Measurements from ENCODE around the gene DPF1.
A peak's percentile ranks its signal among the peaks of the same experiment; 100 is the strongest.

The DPF1 gene

GRCh38 chr19:38221421-38221820 lies 2.6 kb downstream of the DPF1 start:
- no peak for DNase-seq (ENCODE audit: low read depth)

GRCh38 chr19:38219221-38219620 lies 4.8 kb downstream of the DPF1 start:
- DNase-seq (ENCODE audit: low read depth) = no peak

- no peak for DNase-seq (ENCODE audit: low read depth)
These were observed 5.8 kb downstream of the DPF1 start for GRCh38 chr19:38218204-38218603.

GRCh38 chr19:38216785-38217641 lies 7.0 kb downstream of the DPF1 start:
- DNase-seq (ENCODE audit: low read depth) = no peak

GRCh38 chr19:38213911-38214625 lies 10.0 kb downstream of the DPF1 start:
- peak; percentile 15 for DNase-seq (ENCODE audit: low read depth)

GRCh38 chr19:38213469-38213868 lies 10.6 kb downstream of the DPF1 start:
- DNase-seq (ENCODE audit: low read depth) = no peak

GRCh38 chr19:38211766-38212165 lies 12.3 kb downstream of the DPF1 start:
- DNase-seq (ENCODE audit: low read depth) = no peak

- DNase-seq (ENCODE audit: low read depth) = no peak
These were observed 12.9 kb downstream of the DPF1 start for GRCh38 chr19:38211151-38211591.

- no peak for DNase-seq (ENCODE audit: low read depth)
These were observed 13.5 kb downstream of the DPF1 start for GRCh38 chr19:38210458-38210987.

GRCh38 chr19:38209671-38210457 lies 14.2 kb downstream of the DPF1 start:
- no peak for DNase-seq (ENCODE audit: low read depth)

GRCh38 chr19:38209152-38209551 lies 14.9 kb downstream of the DPF1 start:
- no peak for DNase-seq (ENCODE audit: low read depth)

- no peak for DNase-seq (ENCODE audit: low read depth)
These were observed 15.5 kb downstream of the DPF1 start for GRCh38 chr19:38208571-38208970.

GRCh38 chr19:38207543-38207942 lies 16.5 kb downstream of the DPF1 start:
- DNase-seq (ENCODE audit: low read depth) = no peak

GRCh38 chr19:38206928-38207327 lies 17.1 kb downstream of the DPF1 start:
- DNase-seq (ENCODE audit: low read depth) = no peak

GRCh38 chr19:38206006-38206745 lies 17.8 kb downstream of the DPF1 start:
- no peak for DNase-seq (ENCODE audit: low read depth)

GRCh38 chr19:38204728-38205127 lies 19.3 kb downstream of the DPF1 start:
- no peak for DNase-seq (ENCODE audit: low read depth)

GRCh38 chr19:38204096-38204495 lies 19.9 kb downstream of the DPF1 start:
- no peak for DNase-seq (ENCODE audit: low read depth)

- DNase-seq (ENCODE audit: low read depth) = no peak
These were observed 20.8 kb downstream of the DPF1 start for GRCh38 chr19:38203197-38203596.

- DNase-seq (ENCODE audit: low read depth) = no peak
These were observed 21.5 kb downstream of the DPF1 start for GRCh38 chr19:38202504-38202903.

GRCh38 chr19:38201731-38202130 lies 22.3 kb downstream of the DPF1 start:
- no peak for DNase-seq (ENCODE audit: low read depth)

- no peak for DNase-seq (ENCODE audit: low read depth)
These were observed 24.7 kb downstream of the DPF1 start for GRCh38 chr19:38199340-38199739.
